HFFc6 (cell line): Measurements from ENCODE around the gene TMEM204. TPM values are rescaled to one million over a fixed set of nuclear protein-coding genes. Genes with fewer than 3 reads are reported as not detected.

ENCODE experiments used
- DNase-seq: peaks from one replicate; pipeline ENCODE4 v3.0.0-alpha.2; 2018
- H3K27ac Mint-ChIP-seq: 2 replicates; pipeline ENCODE4 v1.8.0; 2020; ENCODE audit warnings: mild to moderate bottlenecking, mixed read lengths
- H3K27me3 Mint-ChIP-seq: 2 replicates; pipeline ENCODE4 v1.8.0; 2021; ENCODE audit warnings: mild to moderate bottlenecking, moderate library complexity, mixed read lengths; ENCODE audit not compliant: insufficient read depth
- H3K36me3 Mint-ChIP-seq: 2 replicates; pipeline ENCODE4 v1.8.0; 2021; ENCODE audit warnings: low read depth, mixed read lengths
- H3K4me1 Mint-ChIP-seq: 2 replicates; pipeline ENCODE4 v1.8.0; 2020; ENCODE audit warnings: low read depth, mixed read lengths
- H3K4me3 Mint-ChIP-seq: 2 replicates; pipeline ENCODE4 v1.8.0; 2020; ENCODE audit warnings: mild to moderate bottlenecking, moderate library complexity, mixed read lengths
- H3K9me3 Mint-ChIP-seq: 2 replicates; pipeline ENCODE4 v1.8.0; 2020; ENCODE audit warnings: mild to moderate bottlenecking, mixed read lengths
- CTCF ChIP-seq: fragments of 200-600 bp; sonication (generic); IDR thresholded peaks from 2 replicates; pipeline ENCODE4 v1.5.0; 2021; ENCODE audit warnings: antibody characterized with exemption, mild to moderate bottlenecking
- total RNA-seq, 6 experiments: library from RNA; stranded (reverse); fragmentation: NEBNext Ultra II Directional; extraction: Animal tissue kit (Norgen Biotek cat#: 25700); gene quantifications; 2 replicates in 1 of 6; 3 replicates in 5 of 6; pipeline ENCODE4 v1.2.3, GENCODE V29; 2021

Gene TMEM204
- total RNA-seq, 6 experiments from 2014 or later, result 15.4 to 28.5 (median 16.2) TPM

GRCh38 chr16:1527836-1528811 lies 5.3 kb upstream of the TMEM204 start:
- Mint-ChIP-seq H3K36me3 (peaks cover 4% of the 10 kb centered on the region; the same call in 1 of the 2 replicates), H3K4me3 (no peak overlapping the region), H3K27ac (no peak overlapping the region; the same call in 1 of the 2 replicates), H3K4me1 (peaks cover 36% of the 10 kb centered on the region), H3K27me3 (peaks cover 1% of the 10 kb centered on the region), H3K9me3 (no peaks in the 10 kb centered on the region)
- no peak for DNase-seq
- no peak for TF ChIP-seq CTCF

GRCh38 chr16:1528921-1529537 lies 4.4 kb upstream of the TMEM204 start:
- Mint-ChIP-seq H3K4me1 (peaks cover 39% of the 10 kb centered on the region), H3K27ac (no peak overlapping the region), H3K27me3 (peaks cover 1% of the 10 kb centered on the region), H3K36me3 (peaks cover 4% of the 10 kb centered on the region; the same call in 1 of the 2 replicates), H3K4me3 (no peak overlapping the region), H3K9me3 (no peaks in the 10 kb centered on the region)
- no peak for DNase-seq
- no peak for TF ChIP-seq CTCF

GRCh38 chr16:1530349-1530882 lies 3.0 kb upstream of the TMEM204 start:
- Mint-ChIP-seq H3K4me3 (no peak overlapping the region), H3K27ac (peak overlapping the region; percentile 78)

GRCh38 chr16:1530883-1531637 lies 2.4 kb upstream of the TMEM204 start:
- Mint-ChIP-seq H3K4me3 (peak overlapping the region; percentile 53), H3K27me3 (peaks cover 3% of the 10 kb centered on the region), H3K9me3 (no peaks in the 10 kb centered on the region), H3K4me1 (peaks cover 51% of the 10 kb centered on the region), H3K36me3 (peaks cover 13% of the 10 kb centered on the region), H3K27ac (peak overlapping the region; percentile 78)
- peak; percentile 83 for DNase-seq
- peak; percentile 28; the same call in 1 of the 2 replicates for TF ChIP-seq CTCF

More at GRCh38 chr16:1530349-1530882, 3.0 kb upstream of the TMEM204 start:
- peaks cover 12% of the 10 kb centered on the region for H3K36me3 Mint-ChIP-seq
- no peaks in the 10 kb centered on the region for H3K9me3 Mint-ChIP-seq
- TF ChIP-seq CTCF, result no peak
- no peak for DNase-seq
- H3K4me1 Mint-ChIP-seq, result peaks cover 49% of the 10 kb centered on the region
- H3K27me3 Mint-ChIP-seq, result peaks cover 3% of the 10 kb centered on the region

- TF ChIP-seq CTCF, result no peak
- H3K9me3 Mint-ChIP-seq, result no peaks in the 10 kb centered on the region
- H3K4me1 Mint-ChIP-seq, result peaks cover 56% of the 10 kb centered on the region
- peak overlapping the region; percentile 17; the same call in 1 of the 2 replicates for H3K4me3 Mint-ChIP-seq
- peak overlapping the region; percentile 78 for H3K27ac Mint-ChIP-seq
- H3K36me3 Mint-ChIP-seq, result peaks cover 17% of the 10 kb centered on the region
- H3K27me3 Mint-ChIP-seq, result peaks cover 3% of the 10 kb centered on the region
- no peak for DNase-seq
Observed at GRCh38 chr16:1531638-1531910, 1.9 kb upstream of the TMEM204 start.
